Mesothelial cell of epicardium (in vitro differentiated cells): ENCODE data around the gene TCOF1. TPM values are rescaled to one million over a fixed set of nuclear protein-coding genes. Genes with fewer than 3 reads are reported as not detected.

Experiments
- DNase-seq, 2 experiments: peaks; one replicate each; pipeline ENCODE4 v3.0.0; 2021; ENCODE audit warnings: low spot score in 2 of 2; ENCODE audit not compliant: unreplicated experiment in 2 of 2
- H3K27ac Mint-ChIP-seq: 2 replicates; pipeline ENCODE4 v1.8.0; 2021; ENCODE audit warnings: mixed read lengths
- H3K27me3 Mint-ChIP-seq: 2 replicates; pipeline ENCODE4 v1.8.0; 2021; ENCODE audit warnings: low read depth, mixed read lengths
- H3K36me3 Mint-ChIP-seq: 2 replicates; pipeline ENCODE4 v1.8.0; 2021; ENCODE audit warnings: mixed read lengths
- H3K4me1 Mint-ChIP-seq: 2 replicates; pipeline ENCODE4 v1.8.0; 2021; ENCODE audit warnings: mixed read lengths
- H3K4me3 Mint-ChIP-seq: 2 replicates; pipeline ENCODE4 v1.8.0; 2021; ENCODE audit warnings: mild to moderate bottlenecking, moderate library complexity, mixed read lengths
- H3K9me3 Mint-ChIP-seq: 2 replicates; pipeline ENCODE4 v1.8.0; 2021; ENCODE audit warnings: mixed read lengths
- CTCF ChIP-seq: fragments of 200-600 bp; sonication (generic); IDR thresholded peaks from one replicate; pipeline ENCODE4 v1.5.0; 2021; ENCODE audit warnings: antibody characterized with exemption; ENCODE audit not compliant: unreplicated experiment
- total RNA-seq: library from RNA; stranded (reverse); gene quantifications from 3 replicates; pipeline ENCODE4 v1.2.1, GENCODE V29; 2021

Gene TCOF1
- total RNA-seq, result 53.7 to 58.8 TPM (median 55.7 TPM) in 3 replicates

GRCh38 chr5:150357326-150358260 is at the start of gene TCOF1:
TCOF1 (plus strand) TSS chr5:150357697; CDS start chr5:150357747, 50 bp downstream.
- Mint-ChIP-seq H3K27me3 (no peaks in the 10 kb centered on the region), H3K36me3 (peaks cover 9% of the 10 kb centered on the region)
- DNase-seq, result peak; percentile 97 to 99

GRCh38 chr5:150309101-150309885 is 48.2 kb upstream of the TCOF1 start:
- no peaks in the 10 kb centered on the region for H3K9me3 Mint-ChIP-seq

More at GRCh38 chr5:150357326-150358260, at the start of gene TCOF1:
- H3K9me3 Mint-ChIP-seq, result no peaks in the 10 kb centered on the region
- H3K4me3 Mint-ChIP-seq, result peak within 1 kb of the TSS; percentile 81
- peak within 1 kb of the TSS; percentile 95 for H3K27ac Mint-ChIP-seq
- peaks cover 15% of the 10 kb centered on the region for H3K4me1 Mint-ChIP-seq
- TF ChIP-seq CTCF, result no peak

GRCh38 chr5:150309886-150310239 is 47.6 kb upstream of the TCOF1 start:
- H3K27ac Mint-ChIP-seq, result no peak overlapping the region
- DNase-seq, result no peak
- no peaks in the 10 kb centered on the region for H3K9me3 Mint-ChIP-seq
- no peaks in the 10 kb centered on the region for H3K36me3 Mint-ChIP-seq
- H3K27me3 Mint-ChIP-seq, result no peaks in the 10 kb centered on the region
- peaks cover 32% of the 10 kb centered on the region for H3K4me1 Mint-ChIP-seq
- H3K4me3 Mint-ChIP-seq, result no peak overlapping the region
- TF ChIP-seq CTCF, result no peak

More at GRCh38 chr5:150309101-150309885, 48.2 kb upstream of the TCOF1 start:
- Mint-ChIP-seq H3K4me1 (peaks cover 33% of the 10 kb centered on the region), H3K27ac (no peak overlapping the region), H3K36me3 (no peaks in the 10 kb centered on the region), H3K4me3 (no peak overlapping the region), H3K27me3 (no peaks in the 10 kb centered on the region)
- no peak for DNase-seq
- no peak for TF ChIP-seq CTCF

- no peaks in the 10 kb centered on the region for H3K36me3 Mint-ChIP-seq
Measured at GRCh38 chr5:150310246-150310645, 47.3 kb upstream of the TCOF1 start.

More at GRCh38 chr5:150310246-150310645, 47.3 kb upstream of the TCOF1 start:
- no peak for DNase-seq
- Mint-ChIP-seq H3K27me3 (no peaks in the 10 kb centered on the region), H3K4me3 (no peak overlapping the region), H3K4me1 (peaks cover 29% of the 10 kb centered on the region), H3K27ac (no peak overlapping the region), H3K9me3 (no peaks in the 10 kb centered on the region)
- no peak for TF ChIP-seq CTCF
